Heart left ventricle (tissue), 16 donors: ENCODE data around the gene KCNRG. TPM values are rescaled to one million over a fixed set of nuclear protein-coding genes. Genes with fewer than 3 reads are reported as not detected.

Experiments used
- ATAC-seq, 4 donors: fragments of 200-7000 bp; cut with Tn5 transposase; one replicate each; pipeline ENCODE4 v1.9.1; 2020 to 2022; ENCODE audit warnings: moderate library complexity in 4 of 4, mild to moderate bottlenecking in 3 of 4, moderate number of reproducible peaks in 1 of 4
- DNase-seq, 5 donors: peaks; one replicate each; pipeline ENCODE4 v3.0.0-alpha.2; 2020
- H3K27ac ChIP-seq, 12 donors: fragments of 200-600 bp; sonication (generic) in 4 of 12; one replicate each; pipeline versions ENCODE4 v1.5.0 to v1.8.0; 2016 to 2022; ENCODE audit warnings: mild to moderate bottlenecking in 2 of 12
- H3K27me3 ChIP-seq, 9 donors: fragments of 200-600 bp; sonication (generic) in 2 of 9; one replicate each; pipeline versions ENCODE4 v1.5.1 to v1.8.0; 2016 to 2022; ENCODE audit warnings: mild to moderate bottlenecking in 3 of 9
- H3K36me3 ChIP-seq, 9 donors: fragments of 200-600 bp; sonication (generic) in 2 of 9; one replicate each; pipeline versions ENCODE4 v1.5.0 to v1.8.0; 2018 to 2022; ENCODE audit warnings: mild to moderate bottlenecking in 2 of 9
- H3K4me1 ChIP-seq, 12 donors: fragments of 200-600 bp; sonication (generic) in 4 of 12; one replicate each; pipeline versions ENCODE4 v1.5.0 to v1.8.0; 2016 to 2022; ENCODE audit warnings: mild to moderate bottlenecking in 3 of 12
- H3K4me3 ChIP-seq, 12 donors: fragments of 200-600 bp; sonication (generic) in 4 of 12; one replicate each; pipeline versions ENCODE4 v1.5.0 to v1.8.0; 2017 to 2022; ENCODE audit warnings: mild to moderate bottlenecking in 9 of 12, moderate library complexity in 4 of 12
- H3K9me3 ChIP-seq, 12 donors: fragments of 200-600 bp; sonication (generic) in 4 of 12; one replicate each; pipeline versions ENCODE4 v1.5.0 to v1.8.0; 2016 to 2022; ENCODE audit warnings: mild to moderate bottlenecking in 1 of 12
- POLR2A ChIP-seq, 2 donors: fragments of 450-650 bp; IDR thresholded peaks; one replicate each; pipeline ENCODE4 v1.6.1; 2017; ENCODE audit warnings: antibody characterized with exemption in 2 of 2, mild to moderate bottlenecking in 2 of 2, moderate library complexity in 2 of 2
- WGBS, 4 donors: extraction: QIAGEN DNeasy Blood & Tissue Kit in 2 of 4; methylation state at CpG; one replicate each; pipeline versions ENCODE4 v1.1.5 to v1.1.7; 2013 to 2018; 5-methylcytosine and 5-hydroxymethylcytosine counted together
- intact Hi-C, 10 donors: fragments of 100-400 bp; cut with DNase I; formaldehyde crosslinking; loops; one replicate each; pipeline versions ENCODE4 v1.11.1 to v1.14.2; 2022
- polyA plus RNA-seq, 2 donors: library from polyadenylated mRNA; stranded (reverse); fragments of 200-250 nt; gene quantifications; one replicate each; pipeline ENCODE4 v1.2.3, GENCODE V29; 2013
- total RNA-seq, 9 donors: library from RNA; depleted of rRNA in 2 of 9; stranded (reverse); fragments of >200 nt in 2 of 9; fragmentation: NEBNext Ultra II Directional in 3 of 9; extraction: Animal tissue kit (Norgen Biotek cat#: 25700) in 3 of 9; gene quantifications; one replicate each; pipeline versions ENCODE4 v1.1.0 to v1.2.4, GENCODE V29; 2016 to 2023
- TF ChIP-seq, protein P1 (sequence below), 12 donors: fragments of 200-600 bp; sonication (generic) in 4 of 12; IDR thresholded peaks; one replicate each; pipeline versions ENCODE4 v1.5.0 to v1.8.0; 2018 to 2022; ENCODE audit warnings: antibody characterized with exemption in 12 of 12, mild to moderate bottlenecking in 5 of 12
- donor health status: ischemic (EF 13 %, LVEDD 7.1; RV severe dilation, severe dysfunction).
- donor health status: healthy with polysubstance abuse.
- donor health status: DM: no; HTN: yes; CAD: no.
- donor health status: DM: no; HTN: no; CAD: no.
- donor health status: ischemic (EF 25% LVEDD 6.9; RV normal size, moderate dysfunction).
- donor health status: ischemic (EF 25% LVEDD 5.7; RV mildly dilated, moderate dysfunction).
- donor health status: healthy.
- donor health status: DM: yes; HTN: yes; CAD: no.
- donor health status: ischemic (EF 35%, LVEDD 5.7; RV mildly dilated, moderate dysfunction).
- donor health status: nonischemic (EF 11% LVEDD 7.7; RV severe dilation, severe dysfunction).
- donor health status: DM: yes; HTN: yes; CAD: no.
- donor health status: PGD.
- donor health status: ischemic (EF 29% LVEDD 5.4; RV normal size, mild dysfunction).
- donor health status: nonischemic (EF 23%, LVEDD 6.1; RV moderate dilation, normal function).

Gene KCNRG
- total and polyA plus RNA-seq, 11 donors: 0.15 to 3.2 (median 0.38) TPM; not detected in 3

GRCh38 chr13:49976314-49977258 lies 38.7 kb upstream of the KCNRG start:
- Histone ChIP-seq H3K27ac (no peak overlapping the region), H3K36me3 (peaks cover 0 to 13% (median 0%) of the 10 kb centered on the region in 9 donors), H3K27me3 (no peaks in the 10 kb centered on the region), H3K4me3 (no peak overlapping the region), H3K9me3 (no peaks in the 10 kb centered on the region), H3K4me1 (peaks cover 0 to 5% (median 0%) of the 10 kb centered on the region in 12 donors)
- TF ChIP-seq, protein P1, sequence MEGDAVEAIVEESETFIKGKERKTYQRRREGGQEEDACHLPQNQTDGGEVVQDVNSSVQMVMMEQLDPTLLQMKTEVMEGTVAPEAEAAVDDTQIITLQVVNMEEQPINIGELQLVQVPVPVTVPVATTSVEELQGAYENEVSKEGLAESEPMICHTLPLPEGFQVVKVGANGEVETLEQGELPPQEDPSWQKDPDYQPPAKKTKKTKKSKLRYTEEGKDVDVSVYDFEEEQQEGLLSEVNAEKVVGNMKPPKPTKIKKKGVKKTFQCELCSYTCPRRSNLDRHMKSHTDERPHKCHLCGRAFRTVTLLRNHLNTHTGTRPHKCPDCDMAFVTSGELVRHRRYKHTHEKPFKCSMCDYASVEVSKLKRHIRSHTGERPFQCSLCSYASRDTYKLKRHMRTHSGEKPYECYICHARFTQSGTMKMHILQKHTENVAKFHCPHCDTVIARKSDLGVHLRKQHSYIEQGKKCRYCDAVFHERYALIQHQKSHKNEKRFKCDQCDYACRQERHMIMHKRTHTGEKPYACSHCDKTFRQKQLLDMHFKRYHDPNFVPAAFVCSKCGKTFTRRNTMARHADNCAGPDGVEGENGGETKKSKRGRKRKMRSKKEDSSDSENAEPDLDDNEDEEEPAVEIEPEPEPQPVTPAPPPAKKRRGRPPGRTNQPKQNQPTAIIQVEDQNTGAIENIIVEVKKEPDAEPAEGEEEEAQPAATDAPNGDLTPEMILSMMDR (IDR thresholded peaks at IDR 0.05): peak; percentile 59 to 92 (median 89)
- TF ChIP-seq POLR2A (IDR thresholded peaks at IDR 0.05): no peak
- DNase-seq (peak; percentile 50 to 79 (median 66)), ATAC-seq (peak in 3 of 4 donors; percentile 80 to 85 (median 81))
- 51 to 58% (median 55%) methylated on average over 8 of the region's 8 CpGs for WGBS, 4 donors
- intact Hi-C loops: loop anchor here (1.0 to 10.0 kb wide), 18 partner anchors 548 to 1096 kb away; no protein-coding TSS in a partner anchor

- WGBS, 4 donors: 73 to 83% (median 80%) methylated on average over 3 of the region's 3 CpGs
- H3K4me1 ChIP-seq: peaks cover 0 to 5% (median 0%) of the 10 kb centered on the region in 12 donors
Measured at GRCh38 chr13:49977992-49978391, 37.3 kb upstream of the KCNRG start.

DNA sequence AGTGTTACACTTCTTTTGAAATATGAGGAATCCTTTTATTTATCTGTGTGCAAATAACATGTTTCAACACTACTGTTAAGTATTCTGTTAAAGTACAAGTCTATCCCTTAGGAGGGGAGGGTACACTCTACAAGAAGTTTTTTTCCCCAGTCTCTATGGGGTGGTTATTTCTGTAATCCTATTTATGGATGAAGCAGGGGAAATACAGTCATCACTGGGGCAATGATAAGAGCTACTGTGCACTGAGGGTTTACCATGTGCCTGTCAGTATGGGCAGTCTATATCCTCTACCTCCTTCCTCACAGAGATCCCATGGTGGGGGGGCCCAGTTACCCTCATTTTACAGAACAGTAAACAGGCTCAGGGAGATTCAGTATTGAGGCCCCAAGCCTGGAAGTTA lies 35.0 kb upstream of the KCNRG start:
- DNase-seq (no peak), ATAC-seq (peak in 2 of 4 donors; percentile 44 to 58)
- Histone ChIP-seq H3K27ac (no peak overlapping the region), H3K4me1 (peaks cover 0 to 8% (median 0%) of the 10 kb centered on the region in 12 donors), H3K27me3 (no peaks in the 10 kb centered on the region), H3K4me3 (no peak overlapping the region), H3K9me3 (no peaks in the 10 kb centered on the region), H3K36me3 (peaks cover 0 to 11% (median 0%) of the 10 kb centered on the region in 9 donors)
- intact Hi-C loops: no loop called here
- TF ChIP-seq POLR2A (IDR thresholded peaks at IDR 0.05): no peak
- TF ChIP-seq, protein P1 (IDR thresholded peaks at IDR 0.05): no peak

More at GRCh38 chr13:49977992-49978391, 37.3 kb upstream of the KCNRG start:
- intact Hi-C loops: loop anchor here (2.0 to 10.0 kb wide), 17 partner anchors 547 to 1094 kb away; no protein-coding TSS in a partner anchor
- peaks cover 0 to 13% (median 0%) of the 10 kb centered on the region in 9 donors for H3K36me3 ChIP-seq
- H3K4me3 ChIP-seq: no peak overlapping the region
- DNase-seq (no peak), ATAC-seq (peak in 1 of 4 donors; percentile 16)
- H3K27ac ChIP-seq: no peak overlapping the region
- no peaks in the 10 kb centered on the region for H3K27me3 ChIP-seq
- TF ChIP-seq, protein P1 (IDR thresholded peaks at IDR 0.05): no peak
- no peak for TF ChIP-seq POLR2A (IDR thresholded peaks at IDR 0.05)
- no peaks in the 10 kb centered on the region for H3K9me3 ChIP-seq

- peaks cover 0 to 5% (median 0%) of the 10 kb centered on the region in 12 donors for H3K4me1 ChIP-seq
- no peaks in the 10 kb centered on the region for H3K27me3 ChIP-seq
- peaks cover 0 to 42% (median 7%) of the 10 kb centered on the region in 9 donors for H3K36me3 ChIP-seq
- 72 to 82% (median 75%) methylated on average over 2 of the region's 2 CpGs for WGBS, 4 donors
- H3K27ac ChIP-seq: no peak overlapping the region
- no peak for DNase-seq
- no peak for TF ChIP-seq POLR2A (IDR thresholded peaks at IDR 0.05)
- TF ChIP-seq, protein P1 (IDR thresholded peaks at IDR 0.05): no peak
- no peak for ATAC-seq
- H3K4me3 ChIP-seq: no peak overlapping the region
- intact Hi-C loops: no loop called here
- H3K9me3 ChIP-seq: no peaks in the 10 kb centered on the region
Measured at GRCh38 chr13:49985129-49985528, 30.1 kb upstream of the KCNRG start.
